IPS DF 19.7 (cell line): Measurements from ENCODE around the gene AP1B1.
"Not testable (repeated sequence)": the region's sequence is repeated elsewhere in the genome, so short reads cannot be mapped to it uniquely, and the experiment has no call there.

ENCODE experiments used
- DNase-seq: peaks from one replicate; pipeline ENCODE4 v3.0.0-alpha.2; 2013; ENCODE audit warnings: low read depth, low spot score

The AP1B1 gene

GRCh38 chr22:29388759-29389090 lies 355 bp upstream of the AP1B1 start:
- no peak for DNase-seq

GRCh38 chr22:29386708-29387107 lies 1.7 kb downstream of the AP1B1 start:
- no peak for DNase-seq

- no peak for DNase-seq
Measured at GRCh38 chr22:29385748-29386147, 2.6 kb downstream of the AP1B1 start.

GRCh38 chr22:29385151-29385704 lies 3.1 kb downstream of the AP1B1 start:
- no peak for DNase-seq

- DNase-seq, result no peak
Measured at GRCh38 chr22:29383740-29384139, 4.6 kb downstream of the AP1B1 start.

- DNase-seq, result no peak
Measured at GRCh38 chr22:29382580-29383302, 5.6 kb downstream of the AP1B1 start.

- DNase-seq, result no peak
Measured at GRCh38 chr22:29380856-29381255, 7.5 kb downstream of the AP1B1 start.

GRCh38 chr22:29380032-29380781 lies 8.2 kb downstream of the AP1B1 start:
- DNase-seq, result no peak

GRCh38 chr22:29379258-29379657 lies 9.1 kb downstream of the AP1B1 start:
- no peak for DNase-seq

- DNase-seq, result no peak
Measured at GRCh38 chr22:29377979-29378378, 10.4 kb downstream of the AP1B1 start.

GRCh38 chr22:29376705-29377104 lies 11.7 kb downstream of the AP1B1 start:
- DNase-seq, result not testable (repeated sequence)

GRCh38 chr22:29375398-29376076 lies 12.8 kb downstream of the AP1B1 start:
- no peak for DNase-seq

GRCh38 chr22:29374806-29375205 lies 13.6 kb downstream of the AP1B1 start:
- not testable (repeated sequence) for DNase-seq

- no peak for DNase-seq
Measured at GRCh38 chr22:29374401-29374800, 14.0 kb downstream of the AP1B1 start.

- DNase-seq, result no peak
Measured at GRCh38 chr22:29370537-29370936, 17.8 kb downstream of the AP1B1 start.

- DNase-seq, result peak; percentile 35
Measured at GRCh38 chr22:29369460-29369859, 18.9 kb downstream of the AP1B1 start.

- DNase-seq, result peak; percentile 9
Measured at GRCh38 chr22:29359469-29359868, 28.9 kb downstream of the AP1B1 start.

GRCh38 chr22:29357193-29357890 lies 31.0 kb downstream of the AP1B1 start:
- DNase-seq, result not testable (repeated sequence)

GRCh38 chr22:29353860-29354259 lies 34.5 kb downstream of the AP1B1 start:
- no peak for DNase-seq

- DNase-seq, result no peak
Measured at GRCh38 chr22:29353286-29353685, 35.1 kb downstream of the AP1B1 start.

GRCh38 chr22:29352778-29353177 lies 35.6 kb downstream of the AP1B1 start:
- DNase-seq, result no peak

GRCh38 chr22:29351891-29352290 lies 36.5 kb downstream of the AP1B1 start:
- DNase-seq, result no peak
